Posterior cingulate gyrus (tissue), 11 donors: ENCODE data around the gene IFNL4.

ENCODE experiments used
- DNase-seq, 10 donors: peaks; one replicate each; pipeline versions ENCODE4 v3.0.0 to v3.0.0-alpha.2; 2020 to 2021; ENCODE audit warnings: mixed read lengths in 3 of 10
- intact Hi-C: fragments of 100-400 bp; cut with DNase I; formaldehyde crosslinking; loops from one replicate; pipeline ENCODE4 v1.15.1; 2023

IFNL4 gene

GRCh38 chr19:39200066-39200802, 48.4 kb downstream of the IFNL4 start:
- intact Hi-C loops = no loop called here
- no peak for DNase-seq

DNA sequence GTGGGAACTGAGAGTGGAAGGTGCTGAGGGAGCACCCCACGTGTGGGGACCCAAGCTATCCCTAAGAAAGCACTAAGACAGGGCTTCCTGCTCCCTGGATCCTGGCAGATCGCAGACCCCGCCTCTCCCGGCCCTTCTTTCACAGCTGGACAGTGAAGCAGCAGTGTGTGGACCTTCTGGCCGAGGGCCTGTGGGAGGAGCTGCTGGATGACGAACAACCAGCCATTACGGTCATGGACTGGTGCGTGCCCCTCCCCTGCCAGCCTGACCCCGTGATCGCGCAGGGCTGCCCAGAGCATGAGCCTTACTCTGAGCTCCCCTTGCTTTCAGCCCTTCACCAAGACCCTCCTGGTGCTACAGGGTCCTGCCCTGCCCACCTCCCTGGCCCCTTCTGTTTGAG, 49.6 kb downstream of the IFNL4 start:
- intact Hi-C loops = no loop called here
- peak in 8 of 10 donors; percentile 35 to 96 (median 60) for DNase-seq

DNA sequence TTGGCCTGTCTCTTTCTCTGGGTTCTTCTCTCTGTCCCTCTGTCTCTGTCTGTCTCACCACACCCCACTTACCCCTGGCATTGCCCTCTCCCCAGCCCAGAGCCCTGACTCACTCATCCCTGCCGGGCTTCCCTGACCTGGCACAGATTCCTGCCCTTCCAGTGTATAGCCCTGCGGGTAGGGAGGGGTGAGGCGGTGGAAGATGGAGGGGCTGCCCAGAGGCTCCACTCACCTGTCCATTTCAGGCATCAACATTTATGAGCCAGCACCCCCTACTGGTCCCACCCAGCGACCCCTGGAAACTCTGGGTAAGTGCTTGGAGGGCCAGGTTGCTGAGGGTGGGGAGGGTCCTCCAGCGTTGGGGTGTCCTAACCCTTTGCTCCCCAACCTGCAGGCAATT, 50.8 kb downstream of the IFNL4 start:
- intact Hi-C loops = no loop called here

GRCh38 chr19:39196860-39197562, 51.6 kb downstream of the IFNL4 start, which contains the start of gene NCCRP1:
Gene NCCRP1, plus strand, starts transcription at chr19:39196964. Its CDS starts 19 bp downstream, at chr19:39196983.
- intact Hi-C loops = no loop called here
- no peak for DNase-seq

More for the DNA sequence above, 50.8 kb downstream of the IFNL4 start:
- DNase-seq = no peak

GRCh38 chr19:39196320-39196719, 52.3 kb downstream of the IFNL4 start:
- intact Hi-C loops = no loop called here
- DNase-seq = no peak
